ENCODE measurements around the gene SHC2.

Gene SHC2

DNA sequence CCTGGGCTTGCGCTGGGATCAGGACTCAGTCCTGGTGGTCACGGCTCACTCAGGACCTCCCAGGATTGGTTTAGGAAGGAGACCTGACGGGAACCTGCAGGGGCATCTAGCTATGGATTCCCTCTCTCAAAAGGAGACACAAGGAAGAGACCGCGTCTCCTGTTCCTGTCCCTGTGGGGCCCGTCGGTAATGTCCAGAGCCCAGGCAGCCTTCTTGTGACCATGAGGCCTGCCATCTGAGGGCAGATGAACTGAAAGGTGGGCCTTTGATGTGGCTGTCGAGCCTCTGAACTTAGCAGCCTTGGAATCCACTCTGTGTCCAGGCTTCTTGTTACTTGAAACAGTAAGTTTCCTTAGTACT is 84.7 kb downstream of the SHC2 start:
- no peak for DNase-seq
- no peak for TF ChIP-seq GATA1 (IDR thresholded peaks at IDR 0.05; ENCODE audit: low read depth, low read length)
- no peak for TF ChIP-seq POLR2A (IDR thresholded peaks at IDR 0.05; ENCODE audit: low read length)

DNA sequence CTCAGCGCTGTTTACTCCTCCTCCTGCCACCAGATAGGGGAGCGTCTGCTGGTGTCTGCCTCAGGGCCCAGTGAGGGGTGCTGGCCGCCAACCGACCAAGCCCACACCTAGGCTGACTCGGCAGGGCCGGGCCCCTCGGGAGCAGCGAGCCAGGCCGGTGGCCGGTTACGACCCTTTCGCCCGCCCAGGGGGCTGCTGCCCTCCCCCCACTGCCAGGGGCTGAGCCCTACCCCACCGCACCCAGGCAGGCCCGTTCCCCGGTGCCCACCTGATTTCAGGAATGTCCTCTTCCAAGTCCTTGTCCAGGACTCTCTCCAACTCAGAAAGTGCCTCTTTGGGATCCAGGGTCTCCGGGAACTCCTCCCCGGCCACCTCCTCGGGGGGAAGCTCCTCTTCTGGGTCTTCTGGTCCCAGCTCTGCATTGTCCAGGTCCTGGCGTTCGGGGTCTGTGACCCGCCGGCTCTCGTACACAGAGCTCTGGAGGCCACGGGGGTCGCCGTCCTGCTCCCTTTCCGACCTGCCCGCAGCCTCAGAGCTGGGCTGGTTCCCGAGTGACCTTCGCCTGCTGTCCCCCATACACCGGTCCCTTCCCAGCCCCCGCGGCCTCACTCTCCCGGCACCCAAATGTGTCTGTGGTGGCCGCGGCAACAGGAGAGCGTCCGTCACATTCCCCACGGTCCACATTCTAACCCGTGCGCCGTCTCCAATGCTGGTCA is 85.3 kb downstream of the SHC2 start:
- TF ChIP-seq GATA1 (IDR thresholded peaks at IDR 0.05; ENCODE audit: low read depth, low read length) (no peak), POLR2A (IDR thresholded peaks at IDR 0.05; ENCODE audit: low read length) (no peak)
- DNase-seq = no peak

DNA sequence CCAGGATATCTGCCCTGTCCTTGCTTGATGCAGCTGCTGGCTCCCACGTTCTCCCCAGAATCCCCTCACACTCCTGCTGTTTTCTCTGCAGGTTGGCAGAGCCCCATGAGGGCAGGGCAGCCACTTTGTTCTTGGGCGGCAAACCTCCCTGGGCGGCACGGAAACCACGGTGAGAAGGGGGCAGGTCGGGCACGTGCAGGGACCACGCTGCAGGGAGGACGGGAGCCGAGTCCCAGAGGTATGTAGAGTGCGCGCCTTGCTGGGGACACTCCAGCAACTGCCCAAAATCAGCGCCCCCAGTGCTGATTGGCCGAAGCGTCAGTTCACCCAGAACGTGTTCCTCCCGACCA is 86.0 kb downstream of the SHC2 start:
- TF ChIP-seq POLR2A (IDR thresholded peaks at IDR 0.05; ENCODE audit: low read length) (no peak), GATA1 (IDR thresholded peaks at IDR 0.05; ENCODE audit: low read depth, low read length) (no peak)

DNA sequence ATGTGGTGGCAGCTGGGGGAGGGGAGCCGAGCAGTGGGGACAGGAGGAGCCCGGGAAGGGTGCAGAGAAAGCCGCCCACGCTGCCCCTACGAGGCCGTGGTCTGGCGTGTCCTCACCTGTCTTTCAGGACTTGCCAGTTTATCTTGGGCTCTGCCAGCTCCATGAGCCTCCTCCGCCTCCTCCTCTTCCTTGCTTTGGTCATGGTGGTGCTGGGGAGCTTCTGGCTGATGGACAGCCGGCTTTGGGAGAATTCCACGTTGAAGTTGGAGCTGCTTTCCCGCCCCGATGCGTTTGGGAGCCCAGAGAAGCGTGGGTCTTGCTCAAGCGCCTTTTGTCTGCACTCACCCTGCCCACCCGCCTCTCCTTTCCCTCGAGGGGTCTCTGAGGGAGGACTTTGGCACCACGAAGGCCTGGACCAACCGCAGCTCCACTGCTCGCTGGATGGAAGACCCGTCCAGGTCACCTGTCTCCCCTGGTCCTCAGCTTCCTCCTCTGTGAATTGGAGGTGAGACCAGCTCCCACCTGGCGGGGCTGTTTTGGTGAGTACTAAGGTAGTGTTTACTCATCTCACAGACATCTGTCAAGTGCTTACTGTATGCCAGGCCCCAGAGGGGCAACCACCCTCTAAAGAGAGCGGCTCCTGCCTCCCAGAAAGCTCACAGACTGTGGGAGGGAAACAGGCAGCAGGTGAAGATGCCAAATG is 86.5 kb downstream of the SHC2 start:
- TF ChIP-seq POLR2A (IDR thresholded peaks at IDR 0.05; ENCODE audit: low read length) (no peak), GATA1 (IDR thresholded peaks at IDR 0.05; ENCODE audit: low read depth, low read length) (no peak)
- DNase-seq = no peak

More for the DNA sequence above, 86.0 kb downstream of the SHC2 start:
- no peak for DNase-seq

DNA sequence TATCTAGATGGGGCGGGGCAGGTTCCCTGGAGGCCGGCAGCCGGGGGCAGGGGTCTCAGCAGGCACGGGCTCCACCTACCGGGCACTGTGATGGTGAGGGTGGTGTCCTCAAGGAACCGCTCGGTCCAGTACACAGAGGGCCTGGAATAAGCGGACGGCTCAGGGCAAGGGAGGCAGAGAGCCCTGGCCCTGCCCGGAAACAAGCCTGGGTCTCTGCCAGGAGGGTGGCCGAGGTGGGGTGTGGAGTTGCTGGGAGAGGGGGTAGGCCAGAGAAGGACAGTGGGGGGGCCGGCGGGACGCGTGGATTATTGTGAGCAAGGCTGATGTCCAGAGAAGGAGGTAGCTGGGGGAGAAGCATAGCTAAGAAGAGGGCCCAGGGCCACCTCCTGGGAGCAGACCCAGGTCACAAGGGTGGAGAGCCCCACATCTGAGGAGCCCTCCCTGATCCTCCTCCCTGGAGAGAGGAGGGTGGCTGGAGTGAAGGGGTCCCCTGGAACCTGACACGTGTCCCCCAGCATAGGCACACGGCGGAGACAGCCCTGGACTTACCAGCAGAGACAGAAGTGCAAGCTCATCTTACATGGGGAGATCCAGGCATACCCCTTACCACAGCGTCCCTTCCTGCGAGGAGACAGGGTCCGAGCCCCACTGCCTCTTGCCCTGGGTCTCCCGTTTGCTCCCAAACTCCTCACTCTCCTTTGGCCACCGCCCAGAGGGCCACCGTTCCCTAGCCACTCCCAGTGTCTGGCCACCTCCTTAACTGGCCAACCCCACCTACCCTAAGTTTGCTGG is 87.2 kb downstream of the SHC2 start:
- TF ChIP-seq GATA1 (IDR thresholded peaks at IDR 0.05; ENCODE audit: low read depth, low read length) (no peak), POLR2A (IDR thresholded peaks at IDR 0.05; ENCODE audit: low read length) (no peak)

DNA sequence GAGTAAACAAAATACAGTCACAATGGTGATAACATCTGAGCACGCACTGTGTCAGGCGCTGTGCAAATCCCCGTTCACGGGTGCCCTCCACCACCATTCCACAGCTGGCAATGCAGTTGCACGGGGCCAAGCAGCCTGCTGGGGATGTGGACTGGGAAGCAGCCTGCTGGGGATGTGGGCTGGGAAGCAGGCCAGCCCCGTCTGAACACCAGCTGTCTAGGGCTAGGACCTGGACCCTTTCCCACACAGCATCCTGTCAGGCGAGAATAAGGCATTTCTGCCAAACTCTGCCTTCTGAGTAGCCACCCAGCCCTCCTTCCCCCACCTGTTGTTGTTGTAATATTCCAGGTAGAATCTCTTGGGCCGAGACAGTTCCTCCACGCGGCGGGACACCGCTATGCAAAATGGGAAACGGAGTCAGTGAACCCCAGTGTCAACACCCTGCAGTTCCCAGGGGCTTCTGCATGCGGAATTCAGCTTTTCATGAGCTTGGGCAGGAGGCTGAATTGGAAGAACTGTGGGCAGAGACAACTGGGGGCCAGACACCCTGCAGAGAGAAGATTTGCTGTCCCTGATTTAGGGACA is 88.4 kb downstream of the SHC2 start:
- no peak for DNase-seq
- no peak for TF ChIP-seq GATA1 (IDR thresholded peaks at IDR 0.05; ENCODE audit: low read depth, low read length)

More for the DNA sequence above, 87.2 kb downstream of the SHC2 start:
- DNase-seq = no peak

DNA sequence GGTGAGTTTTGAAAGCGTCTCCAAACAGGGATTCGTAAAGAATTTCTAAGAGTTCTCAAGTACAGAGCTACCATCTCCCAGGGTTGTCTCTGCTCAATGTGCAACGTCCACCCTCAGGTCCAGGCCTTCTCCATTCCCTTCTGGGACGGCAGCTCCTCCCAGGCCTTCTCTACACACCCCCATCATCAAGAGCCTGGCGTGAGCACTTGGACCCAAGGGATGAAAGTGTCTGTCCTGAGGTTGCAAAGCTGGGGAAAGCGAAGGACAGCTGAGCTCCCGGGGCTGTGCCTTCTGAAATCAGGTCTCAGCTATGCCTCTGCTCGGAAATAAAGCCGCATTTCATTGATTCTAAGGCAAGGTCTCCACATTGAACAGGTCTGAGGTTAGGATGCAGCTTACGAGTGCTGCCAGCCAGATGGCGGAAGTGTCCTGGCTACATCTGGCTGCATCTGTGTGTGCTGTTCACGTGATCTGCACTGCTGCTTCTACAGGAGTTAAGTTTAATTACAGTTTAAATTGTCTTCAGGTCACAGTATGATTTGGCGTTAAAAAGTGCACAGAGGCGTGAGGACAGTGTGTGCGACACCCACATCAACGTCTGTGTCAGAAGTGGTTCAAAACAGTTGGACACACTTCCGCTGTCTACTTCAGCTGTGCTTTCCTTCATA is 89.2 kb downstream of the SHC2 start:
- no peak for DNase-seq
- no peak for TF ChIP-seq GATA1 (IDR thresholded peaks at IDR 0.05; ENCODE audit: low read depth, low read length)
- TF ChIP-seq POLR2A (IDR thresholded peaks at IDR 0.05; ENCODE audit: low read length) = no peak

DNA sequence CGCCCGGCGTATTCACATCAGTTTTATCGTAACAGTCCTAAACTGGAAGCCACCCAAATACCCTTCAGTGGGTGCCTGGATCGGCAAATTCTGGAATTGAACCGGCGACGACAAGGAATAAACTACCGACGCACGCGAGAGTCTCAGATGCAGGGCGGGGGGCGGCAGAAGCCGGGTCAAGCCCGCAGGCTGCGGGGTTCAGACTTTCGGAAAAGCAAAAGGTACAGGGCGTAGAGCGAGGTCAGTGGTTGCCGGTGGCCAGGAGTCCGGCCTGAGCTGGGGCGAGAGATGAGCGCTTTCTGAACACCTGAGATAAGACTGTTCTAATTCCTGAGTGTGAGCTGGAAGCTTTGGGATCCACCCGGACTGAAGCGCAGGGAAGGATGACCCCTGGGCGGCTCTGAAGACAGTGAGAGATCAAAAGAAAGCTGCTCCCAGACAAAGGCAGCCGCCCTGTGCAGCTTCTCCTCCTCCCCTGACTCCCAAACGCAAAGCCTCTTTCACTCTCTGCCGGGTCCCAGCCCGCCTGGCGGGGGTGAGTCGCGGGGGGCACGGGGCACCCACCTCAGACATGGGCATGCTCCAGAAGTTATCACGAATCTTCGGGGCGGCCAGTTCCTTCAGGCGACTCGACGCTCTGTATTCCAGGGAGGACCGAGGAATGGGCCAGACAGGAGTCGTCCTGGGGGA is 90.0 kb downstream of the SHC2 start:
- TF ChIP-seq POLR2A (IDR thresholded peaks at IDR 0.05; ENCODE audit: low read length) (no peak), GATA1 (IDR thresholded peaks at IDR 0.05; ENCODE audit: low read depth, low read length) (no peak)
- DNase-seq = no peak

DNA sequence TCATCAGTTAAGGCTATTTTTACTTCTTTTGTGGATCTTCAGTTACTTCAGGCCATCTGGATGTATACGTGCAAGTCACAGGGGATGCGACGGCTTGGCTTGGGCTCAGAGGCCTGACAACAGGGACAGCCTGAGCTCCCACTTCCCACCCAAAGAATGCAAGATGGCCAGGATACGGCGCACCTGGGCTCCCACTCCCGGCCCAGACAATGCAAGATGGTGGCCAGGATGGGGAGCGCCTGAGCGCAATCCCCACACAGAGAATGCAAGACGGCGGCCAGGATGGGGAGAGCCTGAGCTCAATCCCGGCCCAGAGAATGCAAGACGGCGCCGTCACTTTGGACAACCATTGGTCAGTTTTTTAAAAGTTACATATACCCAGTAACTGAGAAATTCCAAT is 91.0 kb downstream of the SHC2 start:
- no peak for DNase-seq
- TF ChIP-seq GATA1 (IDR thresholded peaks at IDR 0.05; ENCODE audit: low read depth, low read length) (no peak), POLR2A (IDR thresholded peaks at IDR 0.05; ENCODE audit: low read length) (no peak)

DNA sequence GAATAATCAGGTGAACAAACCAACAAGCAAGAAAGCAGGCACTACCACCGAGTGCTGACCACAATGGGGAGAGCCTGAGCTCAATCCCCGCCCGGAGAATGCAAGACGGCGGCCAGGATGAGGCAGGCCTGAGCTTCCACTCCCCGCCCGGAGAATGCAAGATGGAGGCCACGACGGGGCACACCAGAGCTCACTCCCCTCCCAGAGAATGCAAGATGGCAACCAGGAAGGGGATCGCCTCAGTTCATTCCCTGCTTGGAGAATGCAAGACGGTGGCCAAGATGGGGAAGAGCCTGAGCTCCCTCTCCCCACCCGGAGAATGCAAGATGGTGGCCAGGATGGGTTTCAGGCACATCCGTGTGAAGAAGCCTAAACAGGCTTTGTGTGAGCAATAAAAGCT is 91.6 kb downstream of the SHC2 start:
- DNase-seq = no peak
- TF ChIP-seq GATA1 (IDR thresholded peaks at IDR 0.05; ENCODE audit: low read depth, low read length) (no peak), POLR2A (IDR thresholded peaks at IDR 0.05; ENCODE audit: low read length) (no peak)

DNA sequence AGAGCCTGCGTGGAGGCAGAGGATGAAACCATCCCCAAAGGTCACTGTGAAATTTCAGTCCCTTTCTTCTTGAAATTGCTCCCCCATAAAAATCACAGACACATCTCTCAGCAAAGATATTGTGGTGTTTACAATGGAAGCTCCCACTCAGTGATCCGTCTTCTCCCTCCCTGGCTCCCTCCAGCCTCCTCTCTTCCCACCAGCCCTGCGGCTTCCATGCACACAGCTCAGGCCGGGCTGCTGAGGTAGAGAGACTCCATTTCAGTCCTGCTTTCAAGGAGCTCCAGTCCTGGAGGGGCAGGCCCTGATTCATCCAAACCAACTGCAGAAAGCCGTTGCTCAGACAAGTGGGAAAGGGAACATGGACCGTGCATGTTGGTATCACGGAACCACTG is 92.2 kb downstream of the SHC2 start:
- TF ChIP-seq POLR2A (IDR thresholded peaks at IDR 0.05; ENCODE audit: low read length) (no peak), GATA1 (IDR thresholded peaks at IDR 0.05; ENCODE audit: low read depth, low read length) (no peak)
- DNase-seq = no peak

DNA sequence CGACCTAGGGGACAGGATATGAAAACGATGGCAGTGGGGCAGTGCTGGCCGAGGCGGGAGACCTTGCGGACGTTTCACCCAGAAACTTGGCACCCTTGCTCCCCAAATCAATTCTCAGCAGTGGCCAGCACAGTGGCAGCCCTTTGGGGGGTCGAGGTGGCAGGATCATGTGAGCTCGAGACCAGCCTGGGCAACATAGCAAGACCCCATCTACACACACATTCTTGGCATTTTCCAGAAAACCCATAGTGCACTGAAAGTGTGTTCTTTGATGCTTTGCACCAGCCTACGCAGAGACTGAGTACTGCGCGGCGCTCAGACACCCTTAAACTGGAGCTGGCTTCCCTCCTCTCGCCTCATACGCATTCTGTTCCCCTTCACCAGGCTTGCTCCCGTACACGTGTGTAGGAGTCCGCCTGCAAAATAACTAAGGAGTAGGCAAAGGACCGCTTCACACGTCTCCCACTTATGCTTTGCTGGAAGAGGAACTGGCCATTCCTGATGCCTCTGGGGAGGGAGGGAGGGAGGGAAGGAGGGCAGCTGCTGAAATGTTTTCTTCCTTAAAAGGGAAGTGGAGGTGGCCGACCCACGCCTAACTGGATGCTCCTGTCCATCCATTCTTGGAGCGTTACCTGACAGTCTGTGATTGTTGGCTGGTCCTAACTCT is 92.7 kb downstream of the SHC2 start:
- DNase-seq = no peak

DNA sequence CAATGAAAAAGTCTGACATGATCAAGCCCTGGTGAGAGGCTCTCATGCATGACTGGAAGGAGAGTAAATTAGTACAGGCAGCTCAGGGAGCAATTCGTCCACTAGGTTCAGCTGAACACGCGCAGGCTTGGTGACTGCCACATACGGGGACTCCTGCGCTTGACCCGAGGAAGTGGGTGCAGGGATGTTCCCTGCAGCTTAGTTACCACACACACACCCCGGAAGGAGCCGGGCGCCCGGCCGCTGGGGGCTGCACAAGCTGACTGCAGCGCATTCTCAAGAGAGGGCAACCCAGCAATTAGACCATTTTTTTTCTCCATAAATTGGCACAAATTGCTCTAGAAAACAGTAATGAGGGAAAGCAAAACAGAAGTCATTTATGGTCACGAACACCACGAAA is 93.3 kb downstream of the SHC2 start:
- DNase-seq = no peak
- TF ChIP-seq GATA1 (IDR thresholded peaks at IDR 0.05; ENCODE audit: low read depth, low read length) = no peak
- no peak for TF ChIP-seq POLR2A (IDR thresholded peaks at IDR 0.05; ENCODE audit: low read length)

More for the DNA sequence above, 92.7 kb downstream of the SHC2 start:
- TF ChIP-seq GATA1 (IDR thresholded peaks at IDR 0.05; ENCODE audit: low read depth, low read length) (no peak), POLR2A (IDR thresholded peaks at IDR 0.05; ENCODE audit: low read length) (no peak)
